ENCODE results near the gene XRN1.

GRCh38 chr3:142481196-142481595, 33.4 kb upstream of the XRN1 start:
- TF ChIP-seq, protein P1, sequence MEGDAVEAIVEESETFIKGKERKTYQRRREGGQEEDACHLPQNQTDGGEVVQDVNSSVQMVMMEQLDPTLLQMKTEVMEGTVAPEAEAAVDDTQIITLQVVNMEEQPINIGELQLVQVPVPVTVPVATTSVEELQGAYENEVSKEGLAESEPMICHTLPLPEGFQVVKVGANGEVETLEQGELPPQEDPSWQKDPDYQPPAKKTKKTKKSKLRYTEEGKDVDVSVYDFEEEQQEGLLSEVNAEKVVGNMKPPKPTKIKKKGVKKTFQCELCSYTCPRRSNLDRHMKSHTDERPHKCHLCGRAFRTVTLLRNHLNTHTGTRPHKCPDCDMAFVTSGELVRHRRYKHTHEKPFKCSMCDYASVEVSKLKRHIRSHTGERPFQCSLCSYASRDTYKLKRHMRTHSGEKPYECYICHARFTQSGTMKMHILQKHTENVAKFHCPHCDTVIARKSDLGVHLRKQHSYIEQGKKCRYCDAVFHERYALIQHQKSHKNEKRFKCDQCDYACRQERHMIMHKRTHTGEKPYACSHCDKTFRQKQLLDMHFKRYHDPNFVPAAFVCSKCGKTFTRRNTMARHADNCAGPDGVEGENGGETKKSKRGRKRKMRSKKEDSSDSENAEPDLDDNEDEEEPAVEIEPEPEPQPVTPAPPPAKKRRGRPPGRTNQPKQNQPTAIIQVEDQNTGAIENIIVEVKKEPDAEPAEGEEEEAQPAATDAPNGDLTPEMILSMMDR (IDR thresholded peaks at IDR 0.05; ENCODE audit: insufficient read depth, low read length): no peak
- TF ChIP-seq POLR2AphosphoS5 (IDR thresholded peaks at IDR 0.05; ENCODE audit: low read depth) (no peak), SPI1 (IDR thresholded peaks at IDR 0.05; ENCODE audit: borderline replicate concordance, low read depth) (no peak), GABPA (IDR thresholded peaks at IDR 0.05; ENCODE audit: low read depth) (no peak)
- TF ChIP-seq, protein P2, sequence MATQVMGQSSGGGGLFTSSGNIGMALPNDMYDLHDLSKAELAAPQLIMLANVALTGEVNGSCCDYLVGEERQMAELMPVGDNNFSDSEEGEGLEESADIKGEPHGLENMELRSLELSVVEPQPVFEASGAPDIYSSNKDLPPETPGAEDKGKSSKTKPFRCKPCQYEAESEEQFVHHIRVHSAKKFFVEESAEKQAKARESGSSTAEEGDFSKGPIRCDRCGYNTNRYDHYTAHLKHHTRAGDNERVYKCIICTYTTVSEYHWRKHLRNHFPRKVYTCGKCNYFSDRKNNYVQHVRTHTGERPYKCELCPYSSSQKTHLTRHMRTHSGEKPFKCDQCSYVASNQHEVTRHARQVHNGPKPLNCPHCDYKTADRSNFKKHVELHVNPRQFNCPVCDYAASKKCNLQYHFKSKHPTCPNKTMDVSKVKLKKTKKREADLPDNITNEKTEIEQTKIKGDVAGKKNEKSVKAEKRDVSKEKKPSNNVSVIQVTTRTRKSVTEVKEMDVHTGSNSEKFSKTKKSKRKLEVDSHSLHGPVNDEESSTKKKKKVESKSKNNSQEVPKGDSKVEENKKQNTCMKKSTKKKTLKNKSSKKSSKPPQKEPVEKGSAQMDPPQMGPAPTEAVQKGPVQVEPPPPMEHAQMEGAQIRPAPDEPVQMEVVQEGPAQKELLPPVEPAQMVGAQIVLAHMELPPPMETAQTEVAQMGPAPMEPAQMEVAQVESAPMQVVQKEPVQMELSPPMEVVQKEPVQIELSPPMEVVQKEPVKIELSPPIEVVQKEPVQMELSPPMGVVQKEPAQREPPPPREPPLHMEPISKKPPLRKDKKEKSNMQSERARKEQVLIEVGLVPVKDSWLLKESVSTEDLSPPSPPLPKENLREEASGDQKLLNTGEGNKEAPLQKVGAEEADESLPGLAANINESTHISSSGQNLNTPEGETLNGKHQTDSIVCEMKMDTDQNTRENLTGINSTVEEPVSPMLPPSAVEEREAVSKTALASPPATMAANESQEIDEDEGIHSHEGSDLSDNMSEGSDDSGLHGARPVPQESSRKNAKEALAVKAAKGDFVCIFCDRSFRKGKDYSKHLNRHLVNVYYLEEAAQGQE (IDR thresholded peaks at IDR 0.05; ENCODE audit: insufficient replicate concordance, low read depth): no peak

Data from HL-60 (cell line).